Dendritic cell treated with granulocyte-macrophage colony-stimulating factor and Interleukin-4, amounts not matched to agents 40 ng/mL and 50 ng/mL, for 4 days (primary cell): ENCODE results near the gene PRPF6.
A peak's percentile ranks its signal among the peaks of the same experiment; 100 is the strongest.

Source experiments
- H3K27ac Mint-ChIP-seq: one replicate; pipeline ENCODE4 v1.8.0; 2022; ENCODE audit warnings: mild to moderate bottlenecking, mixed read lengths
- H3K27me3 Mint-ChIP-seq: one replicate; pipeline ENCODE4 v1.8.0; 2022; ENCODE audit warnings: mild to moderate bottlenecking, mixed read lengths
- H3K36me3 Mint-ChIP-seq: one replicate; pipeline ENCODE4 v1.8.0; 2022; ENCODE audit warnings: low read depth, mixed read lengths
- H3K4me1 Mint-ChIP-seq: one replicate; pipeline ENCODE4 v1.8.0; 2022; ENCODE audit warnings: low read depth, mixed read lengths
- H3K4me3 Mint-ChIP-seq: one replicate; pipeline ENCODE4 v1.8.0; 2022; ENCODE audit warnings: mild to moderate bottlenecking, moderate library complexity, mixed read lengths
- H3K9me3 Mint-ChIP-seq: one replicate; pipeline ENCODE4 v1.8.0; 2022; ENCODE audit warnings: mixed read lengths
- intact Hi-C: fragments of 100-400 bp; cut with micrococcal nuclease; formaldehyde crosslinking; loops from one replicate; pipeline ENCODE4 v1.15.0; 2022

The PRPF6 gene

DNA sequence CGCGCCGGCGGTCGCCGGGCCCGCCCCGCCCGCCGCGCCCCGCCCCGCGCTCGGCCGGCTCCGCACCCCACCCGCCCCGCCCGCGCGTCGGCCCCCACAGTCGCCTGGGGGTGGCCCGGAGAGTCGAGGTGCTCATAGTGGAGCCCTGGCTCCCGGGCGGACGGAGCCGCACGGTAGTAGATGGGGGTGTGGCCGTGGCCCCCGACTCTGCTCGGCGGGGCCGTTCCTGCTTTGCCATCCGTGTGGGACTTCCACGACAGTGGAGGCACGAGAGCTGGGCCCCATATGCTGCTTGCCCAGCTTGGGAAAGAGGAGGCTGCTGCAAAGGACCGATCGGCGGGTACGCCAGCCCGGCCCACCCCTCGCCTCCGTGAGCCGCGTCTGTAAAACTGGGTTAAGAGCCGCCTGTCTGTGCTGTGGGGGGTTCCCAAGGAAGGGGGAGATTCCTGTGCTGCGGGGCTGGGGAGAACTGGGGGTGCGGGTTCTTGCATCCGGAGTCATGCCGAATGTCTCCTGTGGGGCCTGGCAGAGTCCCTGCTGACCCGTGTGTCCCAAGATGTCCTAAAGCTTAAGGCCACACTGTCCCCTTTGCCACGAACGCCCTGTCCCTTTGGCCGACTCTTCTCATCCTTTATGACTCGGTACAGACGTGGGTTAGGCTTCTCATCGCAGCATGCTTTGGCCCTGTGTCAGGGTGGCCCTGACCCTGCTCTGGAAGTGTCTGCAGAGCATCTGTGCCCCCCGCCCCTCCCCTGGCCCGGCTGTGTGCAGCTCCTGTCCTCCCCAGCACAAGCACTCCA, 99.3 kb downstream of the PRPF6 start, which contains the start of gene OPRL1:
Gene OPRL1 (plus strand): TSS at position 70 of the 800 bp plus-strand sequence. CDS start 12,639 bp downstream, outside the sequence.
- Mint-ChIP-seq H3K9me3 (no peaks in the 10 kb centered on the region), H3K4me1 (peaks cover 70% of the 10 kb centered on the region), H3K27me3 (peaks cover 11% of the 10 kb centered on the region), H3K27ac (peak within 1 kb of the TSS; percentile 92), H3K4me3 (peak within 1 kb of the TSS; percentile 98), H3K36me3 (peaks cover 50% of the 10 kb centered on the region)
- intact Hi-C loops, result no loop called here

GRCh38 chr20:64080813-64081623, 100.1 kb downstream of the PRPF6 start:
- intact Hi-C loops, result no loop called here
- H3K4me3 Mint-ChIP-seq, result peak overlapping the region; percentile 83
- peaks cover 42% of the 10 kb centered on the region for H3K36me3 Mint-ChIP-seq
- H3K27ac Mint-ChIP-seq, result peak overlapping the region; percentile 81
- peaks cover 19% of the 10 kb centered on the region for H3K27me3 Mint-ChIP-seq
- no peaks in the 10 kb centered on the region for H3K9me3 Mint-ChIP-seq
- peaks cover 61% of the 10 kb centered on the region for H3K4me1 Mint-ChIP-seq

DNA sequence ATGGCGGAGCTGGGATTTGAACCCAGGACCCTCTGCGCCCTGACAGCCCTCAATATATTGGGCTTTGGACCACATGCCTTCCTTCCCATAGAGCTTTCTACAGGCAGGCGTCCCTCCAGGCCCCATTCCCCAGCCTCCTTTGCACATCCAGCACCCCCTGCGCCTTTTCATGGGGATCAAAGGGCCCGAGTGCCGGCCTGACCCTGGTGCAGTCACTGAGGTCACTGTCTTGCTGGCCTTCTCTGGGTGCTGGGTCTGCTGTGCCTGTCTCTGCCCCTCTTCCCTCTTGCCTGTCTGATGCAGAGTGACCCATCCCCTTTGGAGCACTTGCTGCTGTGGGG, 100.7 kb downstream of the PRPF6 start:
- H3K36me3 Mint-ChIP-seq, result peaks cover 37% of the 10 kb centered on the region
- peak overlapping the region; percentile 36 for H3K4me3 Mint-ChIP-seq
- peaks cover 22% of the 10 kb centered on the region for H3K27me3 Mint-ChIP-seq
- no peaks in the 10 kb centered on the region for H3K9me3 Mint-ChIP-seq
- intact Hi-C loops, result no loop called here
- peak overlapping the region; percentile 81 for H3K27ac Mint-ChIP-seq
- peaks cover 56% of the 10 kb centered on the region for H3K4me1 Mint-ChIP-seq

DNA sequence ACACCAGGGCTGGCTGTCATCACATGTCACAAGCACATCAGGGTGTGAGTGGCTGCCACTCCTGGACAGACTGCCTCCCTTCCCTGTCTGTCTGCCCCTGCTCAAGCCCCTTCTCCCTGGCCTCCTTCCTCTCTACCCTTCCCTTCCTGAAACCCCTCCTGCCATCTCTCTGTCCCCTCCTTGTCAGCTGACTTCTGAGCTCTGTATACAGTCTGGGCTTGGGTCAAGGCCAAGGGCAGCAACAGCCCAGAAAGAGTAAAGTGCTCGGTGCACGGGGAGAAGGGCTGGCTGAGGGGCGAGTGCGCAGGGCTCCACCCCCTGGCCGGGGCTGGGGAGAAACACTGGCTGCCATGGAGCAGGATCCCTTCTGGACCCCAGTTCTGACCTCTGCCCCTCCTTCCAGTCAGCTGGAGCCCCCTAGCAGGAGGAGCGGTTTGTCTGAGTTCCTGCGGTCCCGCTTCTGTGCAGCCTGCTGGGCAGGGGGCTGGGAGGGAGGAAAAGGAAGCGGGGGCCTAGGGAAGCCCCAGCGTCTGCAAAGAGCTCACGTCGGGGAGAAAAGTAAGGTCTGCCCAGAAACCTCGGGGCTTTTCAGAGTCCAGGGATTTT, 101.3 kb downstream of the PRPF6 start:
- intact Hi-C loops, result no loop called here
- H3K9me3 Mint-ChIP-seq, result no peaks in the 10 kb centered on the region
- H3K4me1 Mint-ChIP-seq, result peaks cover 56% of the 10 kb centered on the region
- H3K27ac Mint-ChIP-seq, result peak overlapping the region; percentile 81
- H3K36me3 Mint-ChIP-seq, result peaks cover 30% of the 10 kb centered on the region
- peak overlapping the region; percentile 78 for H3K4me3 Mint-ChIP-seq
- peaks cover 24% of the 10 kb centered on the region for H3K27me3 Mint-ChIP-seq
